Prostate gland (tissue), 2 donors: ENCODE data around the gene ZNF544.
"Not testable (repeated sequence)": the region's sequence is repeated elsewhere in the genome, so short reads cannot be mapped to it uniquely, and the experiment has no call there.

ENCODE experiments used
- CTCF ChIP-seq, 4 experiments: fragments of 200-600 bp in 2 of 4; fragments of 450-650 bp in 2 of 4; sonication (generic) in 2 of 4; IDR thresholded peaks; 1 replicate in 3 of 4; 2 replicates in 1 of 4; pipeline ENCODE4 v1.5.1; 2016 to 2019; ENCODE audit warnings: antibody characterized with exemption in 4 of 4, mild to moderate bottlenecking in 2 of 4, moderate library complexity in 2 of 4
- POLR2A ChIP-seq: fragments of 450-650 bp; IDR thresholded peaks from one replicate; pipeline ENCODE4 v1.6.1; 2016; ENCODE audit warnings: antibody characterized with exemption, mild to moderate bottlenecking

- not testable (repeated sequence) for TF ChIP-seq CTCF (IDR thresholded peaks at IDR 0.05); POLR2A
Measured at GRCh38 chr19:58258259-58258658, 29.5 kb downstream of the ZNF544 start.
